Stimulated activated naive CD4-positive, alpha-beta T cell (primary cell): ENCODE measurements around the gene ARHGAP4.

Source experiments
- DNase-seq, 6 experiments: peaks; one replicate each; lab custom pipeline; 2025; lab: John Stamatoyannopoulos, UW

Gene ARHGAP4

GRCh38 chrX:153867671-153868070 lies 58.4 kb downstream of the ARHGAP4 start:
- DNase-seq: no peak

DNA sequence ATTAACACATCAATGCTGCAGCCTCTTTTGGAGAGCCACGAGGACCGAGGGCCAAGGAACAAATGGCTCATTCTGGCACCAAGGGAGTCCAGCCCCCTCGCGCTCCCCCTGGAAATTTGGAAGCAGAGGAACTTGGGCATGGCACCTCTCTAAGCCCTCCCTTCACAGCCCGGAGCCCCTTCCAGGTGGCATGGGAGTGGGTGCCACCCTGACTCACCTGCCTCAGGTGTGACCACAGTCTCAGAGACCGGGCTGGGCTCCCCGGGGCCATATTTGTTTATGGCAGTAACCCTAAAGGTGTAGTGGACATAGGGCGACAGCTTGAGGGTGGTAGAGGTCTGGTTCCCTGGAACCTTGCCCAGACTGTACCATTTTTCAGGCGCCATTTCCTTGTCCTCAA lies 58.9 kb downstream of the ARHGAP4 start:
- no peak for DNase-seq

- DNase-seq: no peak
Observed at GRCh38 chrX:153866302-153867019, 59.6 kb downstream of the ARHGAP4 start.

DNA sequence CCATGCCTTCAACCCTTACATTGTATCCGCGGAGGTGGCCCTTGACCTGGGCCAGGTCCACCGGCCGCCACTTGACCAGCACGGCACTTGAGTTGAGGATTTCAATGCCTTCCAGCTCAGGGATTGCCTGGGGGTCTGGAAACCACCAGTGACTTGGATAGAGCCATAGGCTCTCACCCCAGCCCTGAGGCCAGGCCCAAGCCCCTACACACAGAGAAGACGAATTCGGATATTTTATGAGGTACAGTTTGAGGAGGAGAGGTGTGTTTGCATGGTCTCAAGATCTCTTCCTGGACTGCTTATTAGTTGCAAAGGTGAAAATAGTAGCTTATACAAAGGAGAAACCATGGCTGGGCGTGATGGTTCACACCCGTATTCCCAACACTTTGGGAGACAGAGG lies 60.4 kb downstream of the ARHGAP4 start:
- no peak for DNase-seq

DNA sequence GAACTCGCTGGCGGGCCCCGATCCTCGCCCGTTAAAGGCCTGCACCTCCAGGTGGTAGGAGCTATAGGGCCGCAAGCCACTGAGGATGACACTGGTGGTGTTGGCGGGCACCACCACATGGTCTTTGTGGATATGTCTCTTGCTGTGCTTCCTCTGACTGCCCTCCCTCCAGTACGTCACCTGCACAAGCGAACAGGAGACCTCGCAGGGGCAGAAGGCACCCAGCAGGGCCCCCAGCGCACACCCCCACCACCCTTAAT lies 60.8 kb downstream of the ARHGAP4 start:
- no peak for DNase-seq

DNA sequence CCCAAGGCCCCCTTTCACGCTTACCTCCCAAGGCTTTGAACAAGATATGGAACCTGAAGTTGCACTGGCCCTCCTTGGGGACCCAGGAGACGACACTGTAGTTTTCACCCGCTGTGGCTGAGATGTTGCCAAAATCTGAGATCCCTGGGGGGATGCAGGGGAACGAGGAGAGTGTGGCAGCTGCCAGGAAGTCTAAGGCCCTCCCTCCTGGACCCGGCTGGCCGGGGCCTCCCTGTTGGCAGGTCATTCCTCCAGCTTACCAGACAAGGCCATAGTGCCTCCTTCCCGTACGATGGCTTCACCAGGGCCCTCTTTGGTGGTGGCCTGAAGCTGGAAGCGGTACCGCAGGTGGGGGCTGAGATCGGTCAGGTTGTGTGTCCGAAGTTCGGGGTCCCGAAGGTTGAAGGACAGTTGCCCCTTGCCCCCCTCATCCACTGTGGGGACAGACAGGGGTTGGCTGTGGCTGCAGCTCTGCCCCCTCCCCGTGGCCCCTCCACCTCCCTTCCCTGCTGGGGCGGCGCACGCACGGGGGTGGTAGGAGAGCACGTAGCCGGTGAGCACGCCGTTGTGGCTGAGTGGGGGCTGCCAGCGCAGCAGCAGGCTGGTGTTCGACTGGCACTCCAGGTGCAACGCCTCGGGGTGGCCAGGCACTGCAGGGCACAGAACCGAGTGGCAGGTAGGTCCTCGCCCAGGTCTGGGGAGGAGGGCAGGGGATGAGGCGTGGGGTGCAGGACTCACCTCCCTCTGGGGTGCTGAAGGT lies 61.3 kb downstream of the ARHGAP4 start:
- DNase-seq: no peak

DNA sequence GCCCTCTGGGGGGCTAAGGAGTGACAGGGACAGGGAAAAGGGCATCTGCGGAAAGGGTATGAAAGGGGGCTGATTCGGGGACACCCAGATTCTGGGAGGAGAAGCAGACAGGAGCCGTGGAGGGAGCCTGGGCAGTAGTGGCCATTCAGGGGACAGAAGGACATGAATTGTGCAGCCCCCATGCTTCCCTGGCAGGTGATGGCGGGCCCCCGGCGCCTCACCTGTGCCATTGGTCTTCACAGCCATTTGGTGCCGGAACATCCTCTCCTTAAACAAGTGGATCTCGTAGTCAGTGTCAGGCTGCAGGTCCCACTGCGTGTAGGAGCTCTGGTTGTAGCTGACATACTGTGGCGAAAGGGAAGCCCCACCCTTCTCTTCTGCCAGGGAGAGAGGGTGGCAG lies 62.0 kb downstream of the ARHGAP4 start:
- DNase-seq: no peak

- no peak for DNase-seq
Observed at GRCh38 chrX:153863251-153863991, 62.6 kb downstream of the ARHGAP4 start.

- DNase-seq: no peak
Observed at GRCh38 chrX:153862369-153863250, 63.5 kb downstream of the ARHGAP4 start.

DNA sequence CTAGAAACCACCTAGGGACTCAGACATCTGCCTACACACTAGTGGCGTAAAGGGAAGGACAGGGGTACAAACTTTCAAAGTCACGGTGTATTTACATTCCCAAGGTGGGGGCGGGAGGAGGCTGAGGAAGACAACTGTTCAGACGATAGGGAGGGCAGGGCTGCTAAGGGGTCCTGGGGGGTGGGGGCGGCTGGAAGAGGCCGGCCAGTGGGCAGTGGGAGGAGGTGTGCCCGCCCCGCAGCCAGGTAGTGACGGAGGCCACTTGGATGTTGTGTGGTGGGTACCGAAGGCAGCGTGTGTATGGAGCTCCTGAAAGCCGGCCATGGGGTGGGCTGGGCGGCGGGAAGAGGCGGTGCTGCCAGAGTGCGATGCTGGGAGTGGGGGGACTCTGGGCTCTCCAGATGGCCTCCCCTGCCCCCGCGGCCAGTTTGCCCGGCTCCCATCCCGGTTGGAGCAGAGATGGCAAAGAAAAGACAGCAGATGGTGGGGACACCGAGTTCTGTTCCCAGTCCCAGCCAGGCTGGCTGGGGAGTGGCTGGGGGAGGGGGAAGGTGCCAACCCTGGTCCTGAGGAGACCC lies 64.2 kb downstream of the ARHGAP4 start:
- DNase-seq: no peak

GRCh38 chrX:153861151-153861550 lies 64.9 kb downstream of the ARHGAP4 start:
- DNase-seq: no peak
